ENCODE measurements around the gene PVALB.
"Not testable (repeated sequence)": the region's sequence is repeated elsewhere in the genome, so short reads cannot be mapped to it uniquely, and the experiment has no call there.

DNA sequence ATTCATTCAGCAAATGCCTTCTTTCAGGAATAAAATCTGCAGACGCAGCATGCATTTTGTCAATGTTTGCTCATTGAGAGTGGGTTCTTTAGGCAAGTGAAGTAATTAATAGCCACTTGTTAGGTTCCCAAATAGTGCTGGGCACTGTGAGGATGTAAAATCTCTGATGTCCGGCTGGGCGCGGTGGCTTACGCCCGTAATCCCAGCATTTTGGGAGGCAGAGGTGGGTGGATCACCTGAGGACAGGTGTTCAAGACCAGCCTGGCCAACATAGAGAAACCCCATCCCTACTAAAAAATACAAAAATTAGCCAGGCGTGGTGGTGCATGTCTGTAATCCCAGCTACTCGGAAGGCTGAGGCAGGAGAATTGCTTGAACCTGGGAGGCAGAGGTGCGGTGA is 62.0 kb downstream of the PVALB start:
- TF ChIP-seq, protein P1, sequence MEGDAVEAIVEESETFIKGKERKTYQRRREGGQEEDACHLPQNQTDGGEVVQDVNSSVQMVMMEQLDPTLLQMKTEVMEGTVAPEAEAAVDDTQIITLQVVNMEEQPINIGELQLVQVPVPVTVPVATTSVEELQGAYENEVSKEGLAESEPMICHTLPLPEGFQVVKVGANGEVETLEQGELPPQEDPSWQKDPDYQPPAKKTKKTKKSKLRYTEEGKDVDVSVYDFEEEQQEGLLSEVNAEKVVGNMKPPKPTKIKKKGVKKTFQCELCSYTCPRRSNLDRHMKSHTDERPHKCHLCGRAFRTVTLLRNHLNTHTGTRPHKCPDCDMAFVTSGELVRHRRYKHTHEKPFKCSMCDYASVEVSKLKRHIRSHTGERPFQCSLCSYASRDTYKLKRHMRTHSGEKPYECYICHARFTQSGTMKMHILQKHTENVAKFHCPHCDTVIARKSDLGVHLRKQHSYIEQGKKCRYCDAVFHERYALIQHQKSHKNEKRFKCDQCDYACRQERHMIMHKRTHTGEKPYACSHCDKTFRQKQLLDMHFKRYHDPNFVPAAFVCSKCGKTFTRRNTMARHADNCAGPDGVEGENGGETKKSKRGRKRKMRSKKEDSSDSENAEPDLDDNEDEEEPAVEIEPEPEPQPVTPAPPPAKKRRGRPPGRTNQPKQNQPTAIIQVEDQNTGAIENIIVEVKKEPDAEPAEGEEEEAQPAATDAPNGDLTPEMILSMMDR (conservative IDR thresholded peaks at IDR 0.05; ENCODE audit: low read length) = not testable (repeated sequence)
- TF ChIP-seq EZH2phosphoT487 (IDR thresholded peaks at IDR 0.05; ENCODE audit: borderline replicate concordance, low read depth, low read length) = not testable (repeated sequence)

Measured in OCI-LY7 (cell line).